Measurements from ENCODE around the gene JSRP1.
A peak's percentile ranks its signal among the peaks of the same experiment; 100 is the strongest.

JSRP1 gene

GRCh38 chr19:2246801-2247361, 9.3 kb downstream of the JSRP1 start:
- peak; percentile 74 for DNase-seq (ENCODE audit: low spot score)

GRCh38 chr19:2246014-2246620, 10.1 kb downstream of the JSRP1 start:
- DNase-seq (ENCODE audit: low spot score): no peak

- DNase-seq (ENCODE audit: low spot score): no peak
Observed at GRCh38 chr19:2245273-2245672, 10.9 kb downstream of the JSRP1 start.

- DNase-seq (ENCODE audit: low spot score): no peak
Observed at GRCh38 chr19:2244486-2244885, 11.7 kb downstream of the JSRP1 start.

- no peak for DNase-seq (ENCODE audit: low spot score)
Observed at GRCh38 chr19:2244125-2244411, 12.1 kb downstream of the JSRP1 start.

DNA sequence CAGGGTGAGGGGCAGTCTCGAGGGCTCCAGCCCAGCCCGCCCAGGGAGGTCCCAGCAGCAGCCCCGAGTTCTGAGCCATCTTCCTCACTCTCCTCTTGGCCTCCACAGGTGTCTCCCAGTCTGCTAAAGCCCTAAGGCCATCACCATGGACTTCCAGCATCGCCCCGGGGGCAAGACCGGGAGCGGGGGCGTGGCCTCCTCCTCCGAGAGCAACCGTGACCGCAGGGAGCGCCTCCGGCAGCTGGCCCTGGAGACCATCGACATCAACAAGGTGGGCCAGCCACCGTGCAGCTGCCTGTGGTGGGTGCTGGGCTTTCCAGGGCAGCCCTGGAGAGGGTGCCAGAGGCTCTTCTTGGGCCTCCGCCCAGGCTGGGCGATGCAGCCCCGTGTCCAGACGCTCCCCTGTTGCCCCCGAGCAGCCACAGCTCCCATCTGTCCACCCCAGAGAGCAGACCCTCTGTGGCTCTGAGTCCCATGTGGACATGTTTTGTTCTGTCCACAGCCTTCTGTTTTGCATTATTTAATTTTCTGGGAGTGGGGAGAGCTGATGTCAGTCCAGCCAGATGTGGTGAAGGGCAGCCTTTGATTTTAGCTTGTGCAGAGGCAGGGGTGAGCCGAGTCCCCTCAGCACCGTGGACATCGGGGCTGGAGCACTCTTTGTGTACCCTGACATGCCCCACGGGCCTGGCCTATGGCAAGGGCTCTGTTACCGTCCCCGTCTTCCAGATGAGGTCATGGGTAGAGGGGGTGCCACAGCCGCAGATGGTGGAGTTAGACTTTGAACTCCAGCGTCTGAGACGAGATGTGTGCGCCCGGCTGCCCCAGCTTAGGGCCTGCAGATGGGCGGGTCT, 12.7 kb downstream of the JSRP1 start:
- no peak for DNase-seq (ENCODE audit: low spot score)

DNA sequence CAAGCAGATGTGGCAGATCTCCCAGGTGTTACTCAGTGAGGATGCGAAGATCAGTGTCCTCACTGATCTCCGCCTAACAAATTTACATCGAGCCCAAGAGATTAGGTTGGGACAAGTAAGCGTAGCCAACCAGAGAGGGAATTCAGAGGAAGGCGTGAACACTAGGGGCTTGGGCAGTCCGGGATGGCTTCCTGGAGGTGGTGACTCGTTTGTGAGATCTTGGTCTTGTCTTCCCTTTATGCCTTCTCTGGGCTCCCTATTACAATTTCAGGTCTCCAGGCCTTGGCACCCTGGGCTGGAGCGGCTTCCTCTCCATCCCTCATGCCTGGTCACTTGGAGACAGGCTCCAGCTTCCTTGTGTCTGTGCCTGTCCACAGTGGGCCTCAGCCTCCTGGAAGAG, 13.4 kb downstream of the JSRP1 start:
- no peak for DNase-seq (ENCODE audit: low spot score)

DNA sequence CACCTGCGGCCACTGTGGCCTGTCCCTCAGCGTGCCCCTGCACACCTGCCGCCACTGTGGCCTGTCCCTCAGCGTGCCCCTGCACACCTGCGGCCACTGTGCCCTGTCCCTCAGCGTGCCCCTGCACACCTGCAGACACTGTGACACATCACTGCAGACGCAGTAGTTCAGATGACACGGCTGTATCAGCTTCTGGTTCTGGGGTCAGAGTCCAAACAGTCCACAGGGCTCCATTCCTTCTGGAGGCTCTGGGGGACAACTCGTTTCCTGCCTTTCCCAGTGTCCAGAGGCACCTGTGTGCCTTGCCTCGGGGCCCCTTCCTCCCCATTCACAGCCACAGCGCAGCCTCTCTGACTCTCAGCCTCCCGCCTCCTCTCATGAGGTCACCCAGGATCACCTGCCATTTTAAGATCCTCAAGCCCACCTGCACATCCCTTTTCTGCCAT, 14.1 kb downstream of the JSRP1 start:
- DNase-seq (ENCODE audit: low spot score): no peak

DNA sequence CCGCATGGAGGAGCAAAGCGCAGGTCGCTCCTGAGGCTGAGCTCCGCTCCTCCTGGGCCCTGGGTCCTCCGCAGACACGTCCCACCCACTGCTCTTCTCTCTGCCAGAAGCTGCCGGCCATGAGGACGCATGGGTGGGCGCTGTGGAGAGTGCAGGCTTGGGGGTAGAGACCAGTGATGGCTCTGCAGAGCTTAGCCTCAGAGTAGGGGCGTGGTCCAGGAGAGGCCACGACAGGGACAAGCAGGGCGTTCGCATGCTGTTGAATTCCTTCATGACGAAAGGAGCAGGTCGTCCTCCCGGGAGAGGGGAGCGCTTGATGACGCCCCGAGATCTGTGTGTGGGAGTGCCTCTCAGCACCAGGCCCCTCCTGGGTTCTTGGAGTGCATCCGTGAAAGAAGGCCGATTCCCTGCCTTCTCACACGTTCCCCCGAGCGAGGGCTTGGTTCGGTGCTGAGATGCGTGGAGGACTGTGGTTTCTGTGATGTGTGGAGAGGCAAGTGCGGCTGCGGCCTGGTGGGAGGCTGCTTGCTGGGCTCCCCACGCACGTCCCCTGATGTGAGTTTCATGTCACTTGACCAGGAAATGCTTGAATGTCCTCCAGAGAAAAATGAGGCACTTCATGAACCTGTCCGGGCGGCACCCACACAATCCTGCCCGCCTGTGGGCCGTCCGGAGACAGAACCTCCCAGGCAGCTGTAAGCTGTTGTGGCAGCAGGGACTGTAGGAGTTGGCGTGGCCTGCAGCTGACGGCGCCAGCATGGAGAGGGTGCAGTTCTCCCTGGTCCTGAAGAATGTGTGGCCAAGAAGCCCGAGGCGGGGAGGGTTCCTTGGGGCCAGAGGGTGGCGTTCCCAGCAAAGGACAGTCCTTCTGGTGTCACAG, 15.1 kb downstream of the JSRP1 start:
- no peak for DNase-seq (ENCODE audit: low spot score)

- no peak for DNase-seq (ENCODE audit: low spot score)
Observed at GRCh38 chr19:2239771-2240770, 16.1 kb downstream of the JSRP1 start.

- DNase-seq (ENCODE audit: low spot score): no peak
Observed at GRCh38 chr19:2239173-2239572, 17.0 kb downstream of the JSRP1 start.

DNA sequence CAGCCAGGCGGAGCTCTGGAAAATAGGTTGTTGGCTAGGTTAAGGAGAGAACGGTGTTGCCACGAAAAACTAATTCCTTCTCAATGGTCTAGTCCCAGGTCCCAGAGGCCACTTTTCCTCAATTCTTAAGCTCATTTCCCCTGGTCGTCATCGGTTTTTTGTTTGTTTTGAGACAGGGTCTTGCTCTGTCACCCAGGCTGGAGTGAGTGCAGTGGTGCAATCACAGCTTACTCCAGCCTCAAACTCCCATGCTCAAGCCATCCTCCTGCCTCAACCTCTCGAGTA, 18.4 kb downstream of the JSRP1 start:
- no peak for DNase-seq (ENCODE audit: low spot score)

DNA sequence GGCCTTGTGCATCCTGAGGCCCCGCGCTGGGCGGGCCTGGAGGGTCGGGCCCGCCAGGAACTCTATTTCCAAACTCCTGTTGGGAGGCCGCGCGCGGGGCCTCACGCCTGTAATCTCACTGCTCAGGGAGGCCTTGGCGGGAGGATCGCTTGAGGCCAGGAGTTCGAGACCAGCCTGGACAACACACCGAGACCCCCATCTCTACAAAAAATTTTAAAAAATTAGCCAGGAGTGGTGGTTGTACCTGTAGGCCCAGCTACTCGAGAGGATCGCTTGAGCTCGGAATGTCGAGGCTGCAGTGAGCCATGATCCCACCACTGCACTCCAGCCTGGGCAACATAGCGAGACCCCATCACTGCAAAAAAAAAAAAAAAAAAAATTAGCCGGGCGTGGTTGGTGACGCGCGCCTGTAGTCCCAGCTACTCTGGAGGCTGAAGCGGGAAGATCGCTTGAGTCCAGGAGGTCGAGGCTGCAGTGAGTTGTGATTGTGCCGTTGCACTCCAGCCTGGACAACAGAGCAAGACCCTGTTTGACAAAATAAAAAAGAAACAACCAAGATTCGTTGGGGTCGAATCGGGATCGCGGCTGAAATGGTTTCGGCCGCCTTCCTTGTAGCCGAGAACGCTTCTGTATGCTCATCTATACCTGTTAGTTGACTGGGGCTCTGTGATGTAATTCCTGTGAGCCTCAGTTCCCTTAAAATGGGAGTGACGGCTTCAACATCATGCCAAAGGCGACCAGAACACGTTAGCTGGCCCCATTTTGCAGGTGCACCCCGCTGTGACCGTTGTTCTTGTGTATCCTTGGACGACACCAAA, 19.0 kb downstream of the JSRP1 start:
- no peak for DNase-seq (ENCODE audit: low spot score)

DNA sequence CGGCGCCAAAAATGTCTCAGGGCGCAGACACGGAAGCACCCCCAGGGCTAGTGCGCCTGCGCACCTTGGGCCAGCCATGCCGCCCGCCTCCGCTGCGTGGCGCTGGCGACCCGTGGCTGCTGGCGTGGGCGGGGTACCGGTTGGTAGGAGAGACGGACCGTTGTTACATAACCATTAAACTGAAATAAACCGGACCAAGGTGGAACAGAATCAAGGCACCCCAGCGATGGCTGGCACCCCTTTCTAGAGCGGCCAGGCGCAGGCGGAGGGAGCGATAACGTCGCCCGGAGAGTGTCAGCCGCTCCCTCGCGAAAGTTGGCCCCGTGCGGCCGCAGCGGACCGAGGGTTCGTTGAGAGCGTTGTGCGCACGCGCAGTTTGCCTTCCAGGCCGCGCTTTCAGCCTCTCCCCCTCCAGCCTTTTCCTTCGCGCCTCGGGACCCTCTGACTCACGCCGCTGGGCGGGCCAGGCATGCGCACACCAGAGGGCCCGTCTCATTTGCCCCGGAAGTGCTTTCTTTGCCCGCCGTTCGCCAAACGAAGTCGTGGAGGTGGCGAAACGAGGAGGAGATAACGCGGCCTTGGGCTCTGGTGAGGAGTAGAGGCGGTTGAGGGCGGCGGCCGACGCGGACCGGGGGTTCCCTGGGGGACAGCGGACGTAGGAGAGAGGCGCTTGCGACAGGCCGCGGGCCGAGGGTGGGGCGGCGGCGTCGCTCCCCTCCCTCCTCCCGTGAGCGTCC, 19.7 kb downstream of the JSRP1 start, which contains the start of the genes PLEKHJ1 and SF3A2:
TSS of gene PLEKHJ1 (minus strand) at position 16 of the 737 bp plus-strand sequence. CDS start 81 bp downstream, outside the sequence.
TSS of gene SF3A2 (plus strand) at position 511 of the 737 bp plus-strand sequence. CDS start 6,595 bp downstream, outside the sequence.
- DNase-seq (ENCODE audit: low spot score): peak; percentile 100

GRCh38 chr19:2236064-2236313, 20.2 kb downstream of the JSRP1 start:
- no peak for DNase-seq (ENCODE audit: low spot score)

DNA sequence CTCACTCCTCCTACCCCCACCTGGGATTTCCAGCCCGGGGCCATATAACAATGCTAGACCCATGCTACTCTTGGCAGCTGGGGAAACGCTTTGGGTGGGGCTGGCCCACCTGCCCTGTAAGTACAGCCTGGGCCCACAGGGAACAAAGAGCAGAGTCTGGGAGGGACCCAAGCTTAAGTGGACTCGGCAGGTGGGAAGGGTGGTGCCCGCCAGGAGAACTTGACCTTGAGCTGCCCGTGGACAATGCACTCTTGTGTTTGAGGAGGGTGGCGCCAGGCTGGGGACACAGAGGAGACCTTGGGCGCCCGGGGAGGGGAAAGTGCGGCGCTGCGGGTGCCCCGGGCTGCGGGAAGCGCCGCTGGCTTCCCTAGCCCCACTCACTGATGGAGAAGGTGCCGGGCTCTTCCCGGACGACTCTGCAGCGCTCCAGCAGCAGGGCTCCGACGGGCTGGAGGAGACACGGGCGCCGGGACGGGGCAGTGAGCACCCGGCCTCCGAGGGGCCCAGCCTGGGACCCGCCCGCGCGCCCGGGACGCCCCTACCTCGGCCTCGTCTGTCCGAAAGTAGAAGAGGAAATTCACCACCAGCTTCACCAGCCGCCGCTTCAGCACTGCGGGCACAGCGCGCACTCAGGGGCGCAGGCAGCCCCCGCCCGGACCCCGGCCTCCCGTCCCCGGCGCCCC, 20.7 kb downstream of the JSRP1 start:
- no peak for DNase-seq (ENCODE audit: low spot score)

GRCh38 chr19:2234996-2235380, 21.2 kb downstream of the JSRP1 start:
- DNase-seq (ENCODE audit: low spot score): no peak

DNA sequence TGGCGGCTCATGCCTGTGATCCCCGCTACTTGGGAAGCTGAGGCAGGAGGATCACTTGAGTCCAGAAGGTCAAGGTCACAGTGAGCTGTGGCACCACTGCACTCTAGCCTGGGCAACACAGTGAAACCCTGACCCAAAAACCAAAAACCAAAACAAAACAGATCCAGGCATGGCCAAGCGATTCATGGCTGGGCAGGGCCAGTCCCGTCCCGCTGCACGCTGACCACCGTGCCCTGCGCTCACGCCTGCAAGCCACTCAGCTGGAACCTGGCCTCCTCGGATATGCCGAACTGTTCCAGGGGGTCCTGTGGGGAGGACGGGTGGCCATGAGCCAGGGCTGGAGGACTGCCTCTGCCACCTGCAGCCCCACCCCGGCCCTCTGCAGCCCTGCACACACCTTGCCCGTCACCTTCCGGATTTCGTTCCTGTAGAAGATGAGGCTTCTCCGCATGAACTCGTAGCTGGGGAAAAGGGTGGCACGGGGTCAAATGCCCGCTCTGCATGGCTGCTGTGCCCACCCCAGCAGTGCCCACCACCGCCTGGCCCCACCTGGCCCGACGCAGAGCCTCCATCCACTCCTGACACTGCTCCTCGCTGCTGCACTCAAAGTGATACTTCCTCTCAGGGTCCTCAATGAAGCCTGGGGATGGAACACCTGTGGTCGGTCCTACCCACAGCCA, 22.5 kb downstream of the JSRP1 start:
- DNase-seq (ENCODE audit: low spot score): no peak

Measured in AG08395 (cell line).